GM18505 (cell line): ENCODE measurements around the gene TMEM141.
"Not testable (repeated sequence)": the region's sequence is repeated elsewhere in the genome, so short reads cannot be mapped to it uniquely, and the experiment has no call there.

Source experiments
- ATAC-seq: cut with Tn5 transposase; IDR thresholded peaks from one replicate; pipeline ENCODE4 v1.9.1; 2021; ENCODE audit not compliant: unreplicated experiment
- POLR2A ChIP-seq: IDR thresholded peaks from 4 replicates; pipeline ENCODE4 v1.6.1; 2011; ENCODE audit warnings: borderline replicate concordance; ENCODE audit not compliant: insufficient read depth, insufficient read length; ENCODE audit errors: extremely low read depth

The TMEM141 gene

GRCh38 chr9:136787690-136788400 lies 3.3 kb upstream of the TMEM141 start:
- no peak for TF ChIP-seq POLR2A
- no peak for ATAC-seq

- ATAC-seq, result not testable (repeated sequence)
These were observed 2.3 kb upstream of the TMEM141 start for GRCh38 chr9:136788644-136789522.

GRCh38 chr9:136789523-136789937 lies 1.6 kb upstream of the TMEM141 start:
- no peak for ATAC-seq
- no peak for TF ChIP-seq POLR2A

- peak; percentile 15 for ATAC-seq
These were observed 552 bp downstream of the TMEM141 start for GRCh38 chr9:136791516-136792276.

GRCh38 chr9:136792321-136793085 lies 1.4 kb downstream of the TMEM141 start:
- TF ChIP-seq POLR2A, result no peak
- ATAC-seq, result no peak

More at GRCh38 chr9:136791516-136792276, 552 bp downstream of the TMEM141 start:
- no peak for TF ChIP-seq POLR2A

GRCh38 chr9:136793086-136793946 lies 2.2 kb downstream of the TMEM141 start:
- ATAC-seq, result no peak
- no peak for TF ChIP-seq POLR2A

- no peak for ATAC-seq
These were observed 3.3 kb downstream of the TMEM141 start for GRCh38 chr9:136794281-136794999.

GRCh38 chr9:136795000-136795348 lies 3.8 kb downstream of the TMEM141 start:
- no peak for ATAC-seq
- TF ChIP-seq POLR2A, result no peak

More at GRCh38 chr9:136794281-136794999, 3.3 kb downstream of the TMEM141 start:
- TF ChIP-seq POLR2A, result no peak

- no peak for ATAC-seq
- no peak for TF ChIP-seq POLR2A
These were observed 5.2 kb downstream of the TMEM141 start, which contains the start of gene CCDC183 for GRCh38 chr9:136796238-136796774. Gene CCDC183, plus strand, starts transcription at chr9:136796338. Its CDS starts 60 bp downstream, at chr9:136796398.

- ATAC-seq, result not testable (repeated sequence)
These were observed 5.7 kb downstream of the TMEM141 start for GRCh38 chr9:136796775-136797347.

- no peak for TF ChIP-seq POLR2A
- no peak for ATAC-seq
These were observed 7.5 kb downstream of the TMEM141 start for GRCh38 chr9:136798708-136799078.
